Sigmoid colon (tissue), 4 donors: ENCODE measurements around the gene PRAMEF5.
"Not testable (repeated sequence)": the region's sequence is repeated elsewhere in the genome, so short reads cannot be mapped to it uniquely, and the experiment has no call there.

Source experiments
- EP300 ChIP-seq, 4 donors: sonication (generic); formaldehyde crosslinking; IDR thresholded peaks; one replicate each; pipeline ENCODE4 v1.6.1; 2017; ENCODE audit warnings: antibody characterized with exemption in 4 of 4
- POLR2A ChIP-seq, 2 donors: fragments of 450-650 bp; IDR thresholded peaks; one replicate each; pipeline ENCODE4 v1.6.1; 2016; ENCODE audit warnings: antibody characterized with exemption in 2 of 2, mild to moderate bottlenecking in 2 of 2, moderate library complexity in 2 of 2
- TF ChIP-seq, protein P1 (sequence below), 4 experiments: fragments of 450-650 bp in 3 of 4; fragments of 200-600 bp in 1 of 4; IDR thresholded peaks; one replicate each; pipeline ENCODE4 v1.5.1; 2016 to 2019; ENCODE audit warnings: antibody characterized with exemption in 4 of 4, mild to moderate bottlenecking in 3 of 4, moderate library complexity in 2 of 4

- TF ChIP-seq, protein P1, sequence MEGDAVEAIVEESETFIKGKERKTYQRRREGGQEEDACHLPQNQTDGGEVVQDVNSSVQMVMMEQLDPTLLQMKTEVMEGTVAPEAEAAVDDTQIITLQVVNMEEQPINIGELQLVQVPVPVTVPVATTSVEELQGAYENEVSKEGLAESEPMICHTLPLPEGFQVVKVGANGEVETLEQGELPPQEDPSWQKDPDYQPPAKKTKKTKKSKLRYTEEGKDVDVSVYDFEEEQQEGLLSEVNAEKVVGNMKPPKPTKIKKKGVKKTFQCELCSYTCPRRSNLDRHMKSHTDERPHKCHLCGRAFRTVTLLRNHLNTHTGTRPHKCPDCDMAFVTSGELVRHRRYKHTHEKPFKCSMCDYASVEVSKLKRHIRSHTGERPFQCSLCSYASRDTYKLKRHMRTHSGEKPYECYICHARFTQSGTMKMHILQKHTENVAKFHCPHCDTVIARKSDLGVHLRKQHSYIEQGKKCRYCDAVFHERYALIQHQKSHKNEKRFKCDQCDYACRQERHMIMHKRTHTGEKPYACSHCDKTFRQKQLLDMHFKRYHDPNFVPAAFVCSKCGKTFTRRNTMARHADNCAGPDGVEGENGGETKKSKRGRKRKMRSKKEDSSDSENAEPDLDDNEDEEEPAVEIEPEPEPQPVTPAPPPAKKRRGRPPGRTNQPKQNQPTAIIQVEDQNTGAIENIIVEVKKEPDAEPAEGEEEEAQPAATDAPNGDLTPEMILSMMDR (IDR thresholded peaks at IDR 0.05), result not testable (repeated sequence)
- TF ChIP-seq POLR2A, EP300 (IDR thresholded peaks at IDR 0.05): not testable (repeated sequence)
These were observed 35.0 kb downstream of the PRAMEF5 start for GRCh38 chr1:13289030-13289429.
